ENCODE results near the gene TTC39A.

Gene TTC39A

DNA sequence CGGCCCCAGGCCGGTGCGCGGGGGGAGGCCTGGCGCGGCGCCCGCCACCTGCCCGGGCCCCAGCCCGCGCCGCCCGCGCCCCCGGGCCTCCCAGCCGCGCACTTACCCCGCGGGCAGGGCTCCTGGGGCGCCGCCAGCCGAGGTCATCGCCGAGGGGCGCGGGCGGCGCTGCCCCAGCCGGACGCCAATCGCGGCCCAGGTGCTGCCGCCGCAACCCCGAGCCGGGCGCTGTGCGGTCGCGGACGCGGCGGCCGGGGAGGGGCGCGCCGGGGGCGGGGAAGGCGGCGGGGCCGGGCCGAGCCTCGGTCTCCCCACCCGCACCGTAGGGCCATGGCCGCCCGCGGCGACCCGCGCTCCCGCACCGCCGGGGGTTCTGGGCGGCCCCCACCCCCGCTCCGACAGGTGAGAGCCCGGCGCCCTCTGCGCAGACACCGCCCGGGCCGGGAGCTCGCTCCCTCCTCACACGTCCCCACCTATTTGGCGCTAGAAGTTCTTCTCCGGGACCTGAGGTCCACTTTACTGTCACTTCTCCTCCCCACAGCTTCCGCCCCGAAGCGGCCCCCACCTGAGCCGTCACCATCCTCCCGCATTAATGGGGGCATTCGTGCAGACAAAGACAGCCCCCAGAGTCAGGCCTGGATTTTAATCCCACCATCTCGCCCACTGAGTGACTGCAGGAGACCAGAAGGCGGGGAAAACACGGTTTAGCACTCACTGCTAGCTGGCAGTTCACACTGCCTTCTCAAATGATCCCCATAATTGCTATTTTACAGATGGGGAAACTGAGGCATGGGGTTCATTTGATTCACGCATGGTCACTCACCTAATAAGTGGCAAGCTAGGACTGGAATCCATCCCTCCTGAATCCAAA lies at the start of gene TTC39A:
TTC39A (minus strand) TSS at position 232 of the 871 bp plus-strand sequence; CDS start at position 147, 85 bp downstream.
- DNase-seq: no peak

DNA sequence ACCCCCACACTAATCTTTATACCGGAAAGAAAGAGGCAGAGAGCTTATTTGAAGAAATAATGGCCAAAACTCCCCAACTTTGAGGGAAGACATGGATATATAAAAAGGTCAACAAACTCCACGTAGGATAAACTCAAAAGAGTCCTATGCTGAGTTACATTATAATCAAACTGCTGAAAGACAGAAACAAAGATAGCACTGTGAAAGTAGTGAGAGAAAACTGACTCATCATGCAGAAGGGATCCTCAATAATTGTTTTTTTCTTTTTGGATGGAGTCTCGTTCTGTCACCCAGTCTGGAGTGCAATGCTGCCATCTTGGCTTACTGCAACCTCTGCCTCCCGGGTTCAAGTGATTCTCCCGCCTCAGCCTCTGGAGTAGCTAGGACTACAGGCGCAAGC lies 48.5 kb upstream of the TTC39A start:
- no peak for DNase-seq

DNA sequence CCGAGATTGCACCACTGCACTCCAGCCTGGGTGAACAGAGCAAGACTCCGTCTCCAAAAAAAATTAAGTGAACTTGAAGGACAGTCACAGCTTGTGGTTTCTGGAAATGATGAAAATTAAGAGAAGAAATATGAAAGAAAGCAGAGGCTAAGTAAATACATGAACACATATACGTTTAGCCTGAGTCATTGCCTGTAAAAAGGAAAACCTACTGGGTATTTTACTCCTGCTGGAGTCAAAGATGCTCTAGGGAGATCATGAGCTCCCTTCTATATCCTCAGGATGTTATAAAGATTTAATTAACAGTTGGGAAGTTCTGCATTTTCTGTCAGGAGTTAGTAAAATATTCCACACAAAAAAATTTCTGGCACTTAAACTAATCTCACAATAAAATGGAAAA lies 43.5 kb upstream of the TTC39A start:
- no peak for DNase-seq

GRCh38 chr1:51372561-51372960 lies 42.2 kb upstream of the TTC39A start:
- DNase-seq: no peak

GRCh38 chr1:51369171-51369570 lies 38.8 kb upstream of the TTC39A start:
- no peak for DNase-seq

GRCh38 chr1:51365774-51366173 lies 35.4 kb upstream of the TTC39A start:
- DNase-seq: no peak

DNA sequence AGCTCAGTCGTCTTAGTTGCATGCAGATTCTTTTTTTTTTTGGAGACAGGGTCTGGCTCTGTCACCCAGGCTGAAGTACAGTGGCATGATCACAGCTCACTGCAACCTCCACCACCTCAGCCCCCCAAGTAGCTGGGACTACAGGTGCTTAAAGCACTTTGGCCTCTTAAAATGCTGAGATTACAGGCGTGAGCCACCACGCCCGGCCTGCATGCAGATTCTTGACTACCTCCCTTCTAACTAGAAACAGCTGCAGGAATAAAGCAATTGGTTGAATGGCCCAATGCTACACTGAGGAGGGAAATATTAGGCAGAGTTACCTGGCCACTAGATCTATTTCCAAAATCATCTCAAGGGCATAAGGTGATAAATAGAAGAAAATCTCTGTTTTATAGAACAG lies 29.5 kb upstream of the TTC39A start:
- no peak for DNase-seq

- DNase-seq: no peak
These were observed 25.0 kb upstream of the TTC39A start for GRCh38 chr1:51355382-51355781.

GRCh38 chr1:51354416-51354815 lies 24.1 kb upstream of the TTC39A start:
- DNase-seq: no peak

DNA sequence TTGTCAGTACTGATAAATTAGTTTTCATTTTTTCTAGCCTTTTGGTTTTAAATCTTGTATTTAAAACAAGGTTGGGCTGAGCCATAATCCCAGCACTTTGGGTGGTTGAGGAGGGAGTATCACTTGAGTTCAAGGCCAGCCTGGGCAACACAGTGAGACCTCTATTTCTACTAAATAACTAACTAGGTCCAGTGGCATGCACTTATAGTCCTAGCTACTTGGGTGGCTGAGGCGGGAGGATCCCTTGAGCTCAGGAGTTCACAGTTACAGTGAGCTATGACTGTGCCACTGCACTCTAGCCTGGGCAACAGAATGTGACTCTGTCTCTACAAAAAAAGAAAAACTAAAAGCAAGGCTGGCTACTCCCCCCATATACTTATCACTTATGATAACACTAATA lies 21.5 kb upstream of the TTC39A start:
- DNase-seq: no peak

DNA sequence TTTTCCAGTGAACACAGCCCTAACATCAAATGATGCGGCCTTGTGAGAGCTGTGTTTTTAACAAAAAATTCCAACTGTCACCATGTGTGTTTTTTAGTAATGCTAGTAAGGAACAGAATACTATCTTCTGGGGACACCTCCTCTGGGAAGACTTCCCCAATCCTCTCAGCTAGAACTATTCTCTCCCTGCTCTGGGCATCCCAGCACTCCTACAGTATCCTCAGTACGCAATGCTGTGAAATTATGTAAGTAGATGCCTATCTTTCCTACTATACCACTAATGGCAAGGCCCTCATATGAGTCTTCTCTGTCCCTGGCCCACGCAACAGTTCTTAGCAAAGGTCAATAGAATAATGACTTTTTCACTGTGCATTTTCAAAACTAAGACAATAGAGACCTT lies 19.5 kb upstream of the TTC39A start:
- no peak for DNase-seq

DNA sequence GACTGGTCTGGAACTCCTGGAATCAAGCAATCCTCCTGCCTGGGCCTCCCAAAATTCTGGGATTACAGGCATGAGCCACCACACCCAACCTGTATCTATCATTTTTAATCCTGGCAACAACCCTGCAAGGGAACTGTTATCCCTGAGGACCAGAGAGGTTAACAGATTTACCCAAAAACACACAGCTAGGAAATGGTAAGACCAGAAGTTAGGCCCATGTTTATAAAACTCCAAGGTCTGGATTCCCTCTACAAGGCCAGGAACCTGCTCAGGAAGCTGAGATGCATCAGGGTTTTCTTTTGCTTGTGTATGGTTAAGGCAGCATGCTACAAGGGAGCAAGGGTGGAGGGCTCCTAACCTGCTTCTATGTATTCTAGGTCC lies 17.8 kb upstream of the TTC39A start:
- no peak for DNase-seq

GRCh38 chr1:51347398-51348146 lies 17.2 kb upstream of the TTC39A start:
- DNase-seq: no peak

DNA sequence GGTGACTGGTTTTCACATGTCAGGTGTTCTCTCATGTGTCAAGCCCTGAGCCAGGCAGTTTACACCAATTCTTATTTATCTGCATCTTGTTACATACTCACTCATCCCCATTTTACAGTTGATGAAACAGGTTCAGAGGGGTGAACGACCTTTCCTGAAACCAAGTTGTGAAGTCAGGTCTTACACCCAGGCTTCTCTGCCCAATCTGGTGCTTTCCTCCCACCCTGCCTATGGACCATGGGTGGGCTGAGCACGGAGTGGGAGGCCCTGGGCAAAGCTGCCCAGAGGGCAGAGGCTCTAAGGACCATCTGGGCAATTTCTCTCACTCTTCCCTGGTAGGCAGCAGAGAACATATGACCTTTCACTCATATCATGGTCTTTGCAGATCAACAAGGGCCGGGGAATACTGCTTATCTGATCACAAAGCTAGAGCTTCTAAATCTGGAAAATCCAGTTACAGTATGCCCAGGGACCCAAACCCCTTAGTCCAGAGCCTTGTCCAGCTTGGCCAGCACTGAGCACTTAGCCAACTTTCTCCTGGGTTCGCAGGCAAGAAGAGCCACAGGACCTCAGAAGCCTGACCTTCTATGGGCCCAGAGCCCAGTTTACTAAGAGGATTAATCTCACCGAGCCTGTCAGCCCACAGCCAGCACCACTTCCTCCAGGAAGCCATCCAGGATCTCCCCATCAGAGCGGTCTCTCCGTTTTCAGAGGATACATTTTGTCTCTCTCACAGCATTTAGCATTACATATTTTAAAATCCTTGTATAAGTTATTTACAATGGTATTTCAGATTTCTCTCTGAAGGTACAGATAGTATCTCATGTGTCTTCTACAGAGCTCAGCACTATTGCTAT lies 16.0 kb upstream of the TTC39A start:
- DNase-seq: no peak

GRCh38 chr1:51345300-51345687 lies 14.9 kb upstream of the TTC39A start:
- DNase-seq: no peak

DNA sequence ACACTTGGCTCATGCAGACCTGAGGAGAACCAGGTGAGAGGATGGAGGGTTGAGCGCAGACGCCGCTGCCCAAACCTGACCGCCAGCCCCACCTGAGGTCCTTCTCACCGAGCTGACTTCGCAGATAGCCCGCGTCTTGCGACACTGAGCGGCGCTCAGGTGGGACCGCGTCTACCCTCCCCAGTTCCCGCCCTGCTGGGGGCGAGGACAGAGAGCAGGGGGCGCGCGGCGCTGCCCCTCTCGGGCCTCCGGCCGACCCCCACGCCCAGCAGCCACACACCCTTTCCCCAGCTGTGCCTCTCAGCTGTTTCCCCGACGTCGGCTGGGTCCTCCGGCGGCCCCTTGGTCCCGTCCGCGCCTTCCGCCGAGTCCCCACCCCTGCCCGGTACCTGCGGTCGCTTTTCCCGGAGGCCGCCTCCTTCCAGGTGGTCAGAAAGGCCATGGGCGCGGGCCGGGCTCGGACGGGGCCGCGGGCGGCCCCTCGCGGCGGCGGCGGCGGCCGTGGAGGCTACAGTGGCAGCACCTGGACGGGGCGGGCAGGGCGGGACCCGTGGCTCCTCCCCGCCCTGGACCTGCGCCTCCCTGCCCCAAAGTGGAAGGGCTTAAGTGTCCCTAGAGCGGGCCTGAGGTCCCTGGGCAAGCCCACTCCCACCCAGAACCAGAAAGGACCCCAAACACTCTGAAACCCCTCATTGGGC lies 14.4 kb upstream of the TTC39A start:
- DNase-seq: no peak

DNA sequence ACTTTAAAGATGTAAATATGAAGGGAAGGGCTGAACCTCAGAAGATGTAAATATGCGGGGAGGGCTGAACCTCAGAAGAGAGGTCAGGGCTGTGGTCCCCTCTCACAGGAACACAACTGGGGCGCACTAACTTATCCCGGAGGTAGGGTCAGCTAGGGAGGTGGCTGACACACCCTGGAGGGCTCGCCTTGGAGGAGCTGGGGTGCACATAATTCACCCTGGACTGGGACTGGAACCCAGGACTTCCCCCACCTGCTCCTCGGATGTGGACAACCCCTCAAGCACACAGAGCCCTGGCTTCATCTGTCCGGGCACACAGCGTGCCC lies 13.9 kb upstream of the TTC39A start:
- DNase-seq: no peak

DNA sequence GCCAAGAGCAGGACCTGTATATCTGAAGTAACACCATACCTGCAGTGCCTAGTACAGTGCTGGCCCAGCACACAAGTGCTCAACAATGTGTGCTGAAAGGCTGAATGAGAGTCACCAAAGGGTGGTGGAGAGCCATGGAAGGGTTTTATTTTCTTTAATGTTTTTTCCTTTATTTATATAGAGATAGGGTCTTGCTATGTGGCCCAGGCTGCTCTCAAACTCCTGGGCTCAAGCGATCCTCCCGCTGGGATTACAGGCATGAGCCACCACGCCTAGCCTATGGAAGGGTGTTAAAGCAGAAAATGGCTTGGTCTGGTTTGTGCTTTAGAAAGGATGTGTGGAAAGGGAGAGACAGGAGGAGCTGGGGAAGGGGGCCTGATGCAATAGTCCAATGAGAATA lies 13.3 kb upstream of the TTC39A start:
- no peak for DNase-seq

DNA sequence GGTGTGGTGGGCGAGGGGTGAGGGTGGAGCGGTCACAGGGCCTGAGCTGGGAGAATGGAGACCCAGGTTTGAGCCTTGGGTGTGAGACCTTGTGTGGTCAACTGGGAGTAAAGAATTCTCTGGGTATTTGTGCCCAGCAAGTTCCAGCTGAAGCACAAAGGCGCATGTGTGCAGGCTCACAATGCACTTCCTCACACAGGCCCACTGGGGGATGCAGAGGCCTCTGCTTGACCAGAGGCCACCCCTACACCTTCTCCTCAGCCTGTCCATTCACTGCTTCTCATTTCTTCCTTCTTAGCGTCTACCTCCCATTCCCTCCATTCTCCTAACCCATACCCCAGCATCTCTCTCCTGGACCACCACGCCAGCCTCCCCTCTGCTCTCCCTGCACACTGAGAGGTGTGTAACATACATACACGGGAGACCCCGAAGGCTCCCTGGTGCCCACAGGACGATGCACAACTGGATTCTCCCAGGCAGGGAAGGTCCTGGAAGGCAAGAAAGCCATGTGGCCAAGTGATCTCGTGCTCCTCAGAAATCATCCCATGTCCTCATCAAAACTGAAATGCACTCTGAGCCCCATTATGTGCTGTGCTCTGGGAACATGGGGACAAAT lies 12.3 kb upstream of the TTC39A start:
- no peak for DNase-seq

DNA sequence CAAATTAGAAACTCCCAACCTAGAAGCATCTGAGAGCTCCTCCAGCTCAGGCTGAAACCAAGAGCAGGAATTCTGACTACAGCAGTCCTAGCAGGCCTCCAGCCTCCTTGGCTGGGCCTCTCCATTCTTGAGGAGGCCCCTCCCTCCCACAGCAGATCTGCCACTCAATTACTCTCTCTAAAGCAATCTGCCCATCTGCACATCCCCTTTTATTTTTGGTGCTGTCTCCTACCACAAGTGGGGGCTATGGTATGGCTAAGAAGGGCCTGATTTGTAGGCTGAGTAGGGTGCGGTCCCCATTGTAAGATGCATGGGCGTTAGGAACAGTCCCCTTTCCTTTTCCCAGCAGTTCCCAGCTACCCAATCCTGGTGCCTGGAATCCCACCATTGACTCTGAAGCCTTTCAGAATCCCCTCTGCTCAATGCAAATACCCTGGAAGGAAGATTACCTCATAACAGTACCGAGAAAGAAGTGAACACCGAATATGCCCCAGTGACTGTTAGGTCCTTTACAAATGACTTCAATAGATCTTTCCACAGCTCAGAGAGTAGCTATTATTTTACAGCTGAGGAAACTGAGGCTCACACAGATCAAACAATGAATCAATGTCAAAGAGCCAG lies 11.6 kb upstream of the TTC39A start:
- no peak for DNase-seq

- DNase-seq: no peak
These were observed 10.0 kb upstream of the TTC39A start for GRCh38 chr1:51340380-51340779.

GRCh38 chr1:51336711-51337110 lies 6.3 kb upstream of the TTC39A start:
- DNase-seq: no peak

All from stimulated activated CD8-positive, alpha-beta memory T cell treated with anti-CD3 and anti-CD28 coated beads, Interleukin-4, amount 100 ng/mL, for 48 hours (primary cell).